Hindlimb muscle (tissue), 1 donor: Measurements from ENCODE around the gene FUT8. TPM values are rescaled to one million over a fixed set of nuclear protein-coding genes. Genes with fewer than 3 reads are reported as not detected.
"Not testable (repeated sequence)": the region's sequence is repeated elsewhere in the genome, so short reads cannot be mapped to it uniquely, and the experiment has no call there.

Experiments used
- DNase-seq: peaks from one replicate; pipeline ENCODE4 v3.0.0-alpha.2; 2013
- polyA plus RNA-seq: library from polyadenylated mRNA; unstranded; fragments of 120-200 nt; gene quantifications from one replicate; pipeline ENCODE4 v1.2.1, GENCODE V29; 2013; ENCODE audit not compliant: insufficient read length

FUT8 gene
- polyA plus RNA-seq, 1 donor: 10.1 TPM

DNA sequence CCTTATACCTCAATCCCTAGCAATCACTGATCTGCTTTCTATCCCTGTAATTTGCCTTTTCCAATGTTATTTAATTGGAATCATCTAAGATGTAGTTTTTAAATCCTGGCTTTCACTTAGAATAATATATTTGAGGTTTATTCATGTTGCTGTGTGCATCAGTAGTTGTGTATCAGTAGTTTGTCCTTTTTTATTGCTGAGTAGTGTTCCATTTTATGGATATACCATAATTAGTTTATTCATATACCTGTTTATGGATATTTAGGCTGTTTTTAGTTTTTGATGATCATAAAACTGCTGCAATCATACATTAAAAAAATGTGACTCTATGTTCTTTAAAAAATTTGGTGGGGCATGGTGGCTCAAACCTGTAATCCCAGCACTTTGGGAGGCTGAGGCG is 43.7 kb downstream of the FUT8 start:
- DNase-seq: no peak

DNA sequence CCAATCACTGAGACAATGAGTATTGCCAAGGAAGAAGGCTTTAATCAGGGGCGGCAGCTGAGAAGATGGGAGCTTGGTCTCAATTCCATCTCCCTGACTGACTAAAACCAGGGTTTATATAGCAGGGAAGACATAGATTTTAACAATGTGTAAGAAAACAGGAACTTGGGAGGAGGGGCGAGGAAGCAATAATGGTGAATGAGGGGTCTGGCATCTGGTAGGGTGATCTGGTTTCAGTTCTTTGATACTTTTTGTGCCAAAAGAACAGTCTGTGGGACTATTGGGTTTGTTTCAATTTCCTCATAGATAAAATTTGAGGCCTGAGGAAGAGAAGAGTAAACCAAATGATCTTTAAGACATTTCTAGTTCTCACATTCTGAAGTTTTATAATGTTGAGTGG is 49.2 kb downstream of the FUT8 start:
- DNase-seq: no peak

DNA sequence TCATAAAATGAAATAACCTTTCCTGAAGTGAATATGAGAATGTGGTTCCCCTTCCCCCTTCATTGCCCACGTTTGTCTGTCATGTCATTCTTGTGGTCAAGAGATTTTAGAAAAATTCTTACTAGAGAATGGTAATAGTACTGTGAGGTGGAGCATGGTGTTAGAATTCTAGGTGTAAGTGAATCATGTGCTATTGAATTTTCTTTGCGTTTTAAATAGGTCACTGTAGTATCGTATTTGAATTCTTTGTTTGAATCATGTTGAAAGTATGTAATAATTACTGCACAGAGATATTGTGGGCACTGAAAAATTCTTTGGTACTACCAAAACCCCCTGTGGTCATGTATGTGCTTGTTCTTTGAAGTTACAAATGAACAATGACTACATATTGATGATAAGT is 49.9 kb downstream of the FUT8 start:
- DNase-seq: no peak

DNA sequence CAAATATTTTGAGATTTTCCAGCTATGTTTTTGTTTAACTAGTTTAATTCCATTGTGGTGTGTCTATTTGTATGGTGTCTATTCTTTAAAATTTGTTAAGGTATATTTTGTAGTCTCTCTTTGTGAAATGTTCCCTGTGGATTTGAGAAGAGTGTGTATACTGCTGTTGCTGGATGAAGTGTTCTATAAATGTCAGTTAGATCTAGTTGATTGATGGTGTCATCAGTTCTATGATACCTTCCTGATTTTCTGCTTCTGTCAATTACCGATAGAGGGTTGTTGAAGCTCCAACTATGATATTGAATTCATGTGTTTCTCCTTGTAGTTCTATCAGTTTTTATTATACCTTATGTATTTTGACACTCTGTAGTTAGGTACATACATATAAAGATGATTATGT is 53.1 kb downstream of the FUT8 start:
- no peak for DNase-seq

DNA sequence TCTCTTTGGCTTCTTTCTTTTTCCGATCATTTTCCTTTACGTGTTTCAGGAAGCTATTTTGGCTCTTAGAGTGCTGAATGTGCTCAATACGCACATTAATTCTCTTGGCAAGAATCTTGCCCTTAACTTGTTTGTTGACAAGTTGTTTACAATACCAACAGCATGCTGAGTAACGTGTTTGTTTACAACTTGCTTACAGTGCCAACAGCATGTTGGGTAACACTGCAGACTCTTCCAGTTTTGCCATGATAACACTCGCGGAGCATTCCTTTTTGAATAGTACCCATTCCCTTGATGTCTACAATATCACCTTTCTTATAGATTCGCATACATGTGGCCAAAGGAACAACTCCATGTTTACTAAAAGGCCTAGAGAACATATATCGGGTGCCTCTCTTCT is 55.4 kb downstream of the FUT8 start:
- DNase-seq: not testable (repeated sequence)

DNA sequence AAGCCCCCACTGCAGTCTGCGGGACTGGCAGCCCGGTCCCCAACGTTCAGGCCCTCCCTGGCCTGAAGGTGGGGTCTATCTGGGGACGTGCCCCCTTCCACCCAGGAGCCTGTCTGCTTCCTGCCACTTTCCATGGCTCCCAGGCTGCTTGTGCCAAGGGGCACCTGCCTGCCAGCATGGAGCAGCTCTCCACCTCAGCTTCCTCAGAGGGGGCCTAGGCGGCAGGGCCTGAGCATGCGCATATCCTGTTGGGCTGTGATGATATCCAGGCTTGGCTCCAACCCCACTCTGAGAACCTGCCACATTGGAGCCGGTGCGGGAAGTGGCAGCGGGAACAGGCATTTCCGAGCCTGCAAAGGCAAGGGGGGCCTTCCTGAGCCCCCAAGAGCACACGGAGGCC is 57.4 kb downstream of the FUT8 start:
- DNase-seq: no peak

DNA sequence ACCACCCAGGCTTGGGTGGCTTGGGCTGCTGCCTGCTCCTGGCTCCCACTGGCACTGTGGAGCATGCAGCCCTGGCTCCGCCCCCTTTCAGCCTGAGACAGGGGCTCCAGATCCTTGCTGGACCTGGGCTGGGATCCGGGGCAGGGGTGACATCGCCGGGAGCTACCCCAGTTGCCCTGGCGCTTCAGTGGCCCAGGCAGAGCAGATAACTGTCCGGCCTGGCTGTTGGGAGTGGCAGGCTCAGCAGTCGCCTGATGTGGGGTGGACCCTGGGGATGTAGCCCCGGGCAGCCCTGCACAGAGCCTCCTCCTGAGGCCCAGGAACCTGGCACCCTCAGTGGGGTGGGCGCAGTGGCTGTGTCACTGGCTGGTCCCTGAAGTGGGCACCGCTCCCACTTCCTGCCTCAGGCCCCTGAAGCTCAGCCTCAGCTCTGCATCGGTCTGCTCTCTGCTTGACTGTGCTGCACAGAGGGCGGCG is 57.9 kb downstream of the FUT8 start:
- DNase-seq: no peak

DNA sequence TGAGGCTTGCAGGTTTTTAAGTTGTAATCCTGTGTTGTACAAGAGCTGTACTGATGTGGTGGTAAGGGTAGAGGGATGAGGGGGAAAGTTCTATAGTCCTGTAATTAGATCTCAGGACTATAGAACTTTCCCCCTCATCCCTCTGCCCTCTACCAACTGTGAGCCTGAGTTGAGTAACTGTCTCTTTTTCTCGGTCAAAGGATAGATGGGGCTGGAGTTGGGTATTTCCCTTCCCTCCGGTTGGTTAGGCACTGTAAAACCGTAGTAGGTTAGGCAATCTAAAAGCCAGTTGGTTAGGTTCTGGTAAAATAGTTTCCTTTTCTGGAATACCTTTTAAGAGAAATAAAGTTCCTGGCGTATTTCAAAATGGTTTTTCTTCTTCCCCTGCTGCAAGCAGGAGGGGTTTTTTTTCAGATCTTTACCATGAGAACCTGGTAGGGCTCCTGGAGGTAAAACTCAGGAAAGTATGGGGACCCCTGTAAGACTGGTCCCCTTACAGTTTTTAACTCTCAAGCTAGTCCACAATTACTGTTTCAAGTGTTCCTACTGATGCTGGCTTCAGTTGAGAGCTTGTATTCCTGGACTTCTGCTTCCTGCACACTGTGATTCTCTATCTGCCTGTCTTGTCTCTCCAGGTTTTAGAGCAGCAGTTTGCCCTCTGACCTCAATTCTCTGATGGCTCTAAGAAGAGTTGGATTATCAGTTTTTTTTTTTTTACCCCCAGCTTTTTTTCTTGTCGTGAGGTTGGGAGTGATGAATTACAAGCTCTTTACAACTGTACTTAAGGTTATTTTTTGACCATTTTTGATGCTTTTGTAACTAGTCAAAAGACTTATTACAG is 58.7 kb downstream of the FUT8 start:
- no peak for DNase-seq

DNA sequence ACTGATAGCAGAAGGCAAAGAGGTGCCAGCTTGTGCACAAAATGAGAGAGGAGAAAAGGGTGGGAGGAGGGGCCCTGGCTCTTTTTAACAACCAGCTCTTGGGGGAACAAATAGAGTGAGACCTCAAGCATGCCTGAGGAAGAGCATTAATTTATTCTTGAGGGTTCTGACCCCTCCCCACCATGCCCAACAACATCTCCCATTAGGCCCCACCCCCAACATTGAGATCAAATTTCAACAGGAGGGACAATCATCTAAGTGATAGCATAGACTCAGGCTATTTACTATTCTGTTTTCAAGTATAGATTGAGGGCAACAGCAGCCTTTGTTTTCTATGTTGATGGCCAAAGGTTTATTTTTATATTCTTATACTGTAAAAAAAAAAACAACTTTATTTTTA is 59.7 kb downstream of the FUT8 start:
- DNase-seq: no peak

DNA sequence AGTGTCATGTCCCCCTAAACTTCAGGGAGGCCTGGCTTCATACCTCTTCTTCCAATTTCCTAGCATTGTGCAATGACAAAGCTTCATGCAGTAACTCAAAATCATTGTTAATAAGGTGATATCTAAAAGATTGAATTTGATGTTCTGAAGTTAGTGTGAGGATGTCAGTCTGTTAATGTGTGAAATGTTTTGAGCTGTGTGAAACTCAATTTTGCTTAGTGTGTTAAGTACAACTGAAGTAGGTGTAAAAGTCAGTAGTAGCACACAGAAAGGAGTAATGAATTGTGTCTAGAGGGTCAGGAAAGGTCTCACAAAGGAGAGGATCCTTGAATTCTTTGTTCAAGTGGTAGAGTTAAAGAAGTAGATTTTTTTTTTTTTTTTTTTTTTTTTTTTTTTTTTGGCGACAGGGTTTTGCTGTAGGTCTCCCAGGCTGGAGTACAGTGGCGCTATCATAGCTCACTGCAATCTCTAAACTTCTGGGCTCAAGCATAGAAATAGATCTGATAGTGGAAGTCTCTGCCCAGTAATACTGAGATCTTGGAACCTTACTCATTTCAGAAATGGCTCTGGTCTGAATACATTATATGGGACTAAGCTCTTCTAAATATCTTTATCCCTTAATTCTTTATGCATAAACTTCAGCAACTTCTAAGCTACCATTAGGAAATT is 63.9 kb downstream of the FUT8 start:
- no peak for DNase-seq

DNA sequence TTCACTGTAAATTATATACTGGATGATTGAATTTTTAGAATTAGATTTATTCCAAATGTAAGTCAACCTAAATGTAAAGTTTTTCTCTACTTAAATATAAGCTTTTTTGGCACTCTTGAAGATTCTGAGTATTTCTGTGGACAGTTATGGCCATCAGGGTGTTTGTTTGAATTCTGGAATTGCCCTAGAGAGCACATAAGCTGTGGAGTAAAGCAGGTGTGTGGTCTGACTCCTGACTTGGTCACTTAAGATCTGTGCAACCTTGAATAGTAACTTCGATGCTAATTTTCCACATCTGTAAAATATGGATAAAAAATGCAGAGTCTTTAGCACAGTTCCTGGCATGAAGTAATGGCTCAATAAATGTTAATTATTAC is 64.4 kb downstream of the FUT8 start:
- no peak for DNase-seq

DNA sequence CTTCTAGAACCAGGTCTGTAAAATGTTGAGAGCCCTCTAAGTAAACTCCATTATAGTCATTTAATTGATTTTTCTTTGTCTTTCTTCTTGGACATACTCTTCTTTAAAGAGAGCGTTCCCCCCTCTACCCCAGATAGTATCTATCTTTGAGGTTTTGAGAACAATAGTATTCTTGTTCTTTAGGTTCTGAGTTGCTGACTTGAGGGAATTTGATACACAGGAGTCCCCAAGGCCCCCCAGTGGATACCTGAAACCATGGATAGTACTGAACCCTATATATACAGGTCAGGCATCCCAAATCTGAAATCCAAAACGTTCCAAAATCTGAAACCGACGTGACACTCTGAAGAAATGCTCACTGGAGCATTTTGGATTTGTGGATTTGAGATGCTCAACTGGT is 65.5 kb downstream of the FUT8 start:
- no peak for DNase-seq

DNA sequence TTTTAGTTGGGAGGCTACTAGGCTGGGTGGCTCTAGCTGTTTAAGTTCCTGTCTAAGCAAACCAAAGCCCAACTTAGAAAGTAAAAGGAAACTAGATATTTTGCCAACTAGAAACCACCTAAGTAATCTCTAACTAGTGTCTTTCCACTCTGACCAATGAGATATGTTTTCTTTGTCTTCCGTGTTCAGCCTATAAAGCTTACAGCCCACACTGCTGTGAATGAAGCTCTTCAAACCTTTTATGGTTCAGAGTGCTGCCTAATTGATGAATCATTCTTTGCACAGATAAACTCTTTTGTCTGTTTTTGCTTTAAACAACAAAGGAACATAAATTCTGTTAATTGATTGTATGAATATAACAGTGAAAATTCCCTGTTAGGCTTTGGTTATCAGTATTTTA is 66.1 kb downstream of the FUT8 start:
- DNase-seq: no peak

DNA sequence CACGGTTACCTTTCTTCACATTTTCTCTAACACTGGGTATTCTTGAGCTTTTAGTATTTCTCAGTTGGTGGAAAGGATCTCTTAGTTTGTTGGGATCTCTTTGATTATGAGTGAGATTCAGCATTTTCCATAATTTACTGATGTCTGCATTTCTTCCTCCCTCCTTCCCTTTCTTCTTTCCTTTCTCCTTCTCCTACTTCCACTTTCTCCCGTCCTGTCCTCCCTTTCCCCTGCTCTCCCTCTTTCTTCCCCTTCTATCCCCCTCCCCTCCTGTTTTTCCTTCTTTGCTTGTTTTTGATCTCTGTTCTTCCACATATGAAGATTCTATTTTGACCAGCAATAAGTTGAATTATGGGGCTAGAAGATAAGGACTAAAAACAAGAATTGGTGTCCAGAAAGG is 66.9 kb downstream of the FUT8 start:
- no peak for DNase-seq

DNA sequence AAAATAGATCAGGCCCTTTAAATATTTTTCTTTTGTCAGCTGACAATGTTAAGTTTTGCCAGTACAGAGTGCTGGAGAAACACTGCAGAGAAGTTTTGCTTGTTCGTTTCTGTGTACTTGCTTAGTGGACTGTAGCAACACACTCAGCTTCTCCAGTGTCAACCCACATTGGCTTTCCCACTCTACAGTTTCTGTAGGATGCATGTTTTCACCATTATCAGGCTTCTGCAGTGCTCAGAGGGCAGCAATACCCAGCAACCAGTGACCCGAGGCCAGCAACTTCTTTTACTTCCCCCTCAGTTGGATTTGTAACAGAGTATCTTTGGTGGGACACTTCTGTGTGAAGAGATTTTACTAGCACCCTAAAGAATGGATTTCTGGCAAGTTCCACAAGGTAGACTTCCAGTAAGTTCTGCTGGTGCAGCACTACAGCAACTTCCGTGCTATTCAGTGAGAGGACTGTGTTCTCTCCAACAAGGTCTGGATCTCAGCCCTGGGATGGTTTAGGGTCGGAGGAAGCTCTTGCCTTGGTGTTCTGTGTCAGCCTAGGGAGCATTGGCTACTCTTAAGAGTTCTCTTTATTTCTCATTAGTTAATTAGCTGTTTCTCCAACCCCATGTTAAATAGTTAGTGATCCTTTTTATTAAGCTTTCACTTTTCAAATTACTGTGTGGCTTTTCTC is 70.4 kb downstream of the FUT8 start:
- DNase-seq: no peak

DNA sequence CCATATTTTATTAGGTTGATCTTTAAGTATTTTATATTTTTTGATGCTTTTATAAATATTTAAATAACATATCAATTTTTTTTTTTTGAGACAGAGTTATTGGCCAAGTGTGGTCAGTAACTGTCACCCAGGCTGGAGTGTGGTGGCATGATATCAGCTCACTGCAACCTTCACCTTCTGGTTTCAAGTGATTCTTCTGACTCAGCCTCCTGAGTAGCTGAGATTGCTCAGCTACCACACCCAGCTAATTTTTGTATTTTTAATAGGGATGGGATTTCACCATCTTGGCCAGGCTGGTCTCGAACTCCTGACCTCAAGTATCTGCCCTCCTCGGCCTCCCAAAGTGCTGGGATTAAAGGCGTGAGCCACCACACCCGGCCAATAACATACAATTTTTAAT is 71.1 kb downstream of the FUT8 start:
- DNase-seq: no peak

DNA sequence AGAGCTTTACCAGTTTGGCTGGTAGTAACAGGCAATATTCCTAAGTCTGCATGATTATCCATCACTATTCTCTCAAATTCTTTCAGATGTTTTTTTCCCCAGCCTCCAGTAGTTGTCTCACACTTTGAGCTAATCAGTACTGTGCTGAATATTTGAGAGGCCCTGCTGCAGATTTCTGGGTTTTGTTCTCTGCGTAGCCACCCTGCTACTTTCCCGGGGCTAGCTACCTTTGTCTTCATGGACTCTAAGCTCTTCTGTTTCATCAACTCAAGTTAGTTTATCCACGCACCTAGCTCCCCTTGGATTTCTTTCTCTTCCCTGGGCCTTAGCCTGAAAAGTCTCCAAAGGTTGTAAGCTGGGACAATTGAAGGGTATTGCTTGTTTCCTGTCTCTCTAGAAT is 73.0 kb downstream of the FUT8 start:
- DNase-seq: no peak

DNA sequence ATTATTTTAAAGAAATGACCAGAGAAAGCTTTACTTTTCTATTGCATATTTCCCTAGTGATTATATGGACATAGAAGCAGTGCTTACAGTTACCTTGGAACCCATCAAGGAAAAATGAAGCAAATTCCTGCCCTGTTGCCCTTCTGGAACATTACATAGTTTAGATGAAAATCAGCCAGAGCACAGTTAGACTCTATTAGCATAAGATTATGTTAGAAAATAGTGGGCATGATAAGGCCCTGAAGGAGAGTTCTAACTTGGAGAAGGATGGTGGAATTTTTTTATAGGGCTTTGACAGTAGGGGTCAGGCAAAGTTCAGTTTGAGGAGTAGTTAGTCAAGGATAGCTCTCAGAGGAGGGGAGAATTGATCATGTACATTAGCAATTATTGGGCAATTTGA is 74.3 kb downstream of the FUT8 start:
- no peak for DNase-seq

DNA sequence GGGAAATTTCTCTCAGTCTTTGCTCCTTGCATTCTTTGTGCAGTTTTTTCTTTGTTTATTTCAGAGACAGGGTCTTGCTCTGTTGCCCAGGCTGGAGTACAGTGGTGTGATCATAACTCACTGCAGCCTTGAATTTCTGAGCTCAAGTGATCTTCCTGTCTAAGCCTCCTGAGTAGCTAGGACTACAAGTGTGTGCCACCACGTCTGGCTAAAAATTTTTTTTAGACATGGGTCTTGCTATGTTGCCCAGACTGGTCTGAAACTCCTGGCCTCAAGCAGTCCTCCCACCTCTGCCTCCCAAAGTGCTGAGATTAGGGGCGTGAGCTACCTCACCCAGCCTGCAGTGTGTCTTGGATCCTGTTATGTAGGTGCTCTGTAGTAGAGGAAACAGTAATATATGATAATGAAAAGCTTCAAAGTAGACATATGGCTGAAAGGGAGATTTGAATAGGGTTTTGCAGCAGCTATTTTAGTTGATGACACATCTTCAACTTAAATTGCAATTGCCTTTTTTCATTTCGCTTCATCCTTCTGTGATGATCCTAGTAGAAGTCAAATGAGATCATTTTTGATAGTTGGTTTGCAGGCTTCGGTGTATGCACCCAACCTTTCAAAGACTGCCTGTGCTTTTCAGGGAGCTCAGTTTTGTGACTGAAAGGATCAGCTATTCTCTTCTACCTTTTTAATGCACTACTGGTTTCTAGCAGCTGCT is 75.4 kb downstream of the FUT8 start:
- DNase-seq: no peak

DNA sequence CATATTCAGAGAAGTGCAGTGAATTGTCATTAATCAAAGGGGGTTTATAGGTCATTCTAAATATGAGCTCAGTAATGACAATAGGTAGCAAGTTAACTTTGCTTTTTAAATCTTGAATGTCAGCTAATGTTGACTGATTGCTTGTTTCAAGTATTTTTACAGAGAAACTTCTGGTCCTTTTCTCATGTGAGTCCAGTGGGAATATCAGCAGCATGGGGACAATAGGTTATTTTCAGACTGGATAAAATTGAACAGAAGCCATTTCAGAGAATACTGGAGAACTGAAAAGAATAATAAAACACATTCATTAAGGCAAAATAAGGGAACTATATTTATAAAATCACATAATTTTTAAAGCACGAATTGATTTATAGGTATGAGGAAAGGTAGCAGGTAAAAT is 78.7 kb downstream of the FUT8 start:
- DNase-seq: no peak

DNA sequence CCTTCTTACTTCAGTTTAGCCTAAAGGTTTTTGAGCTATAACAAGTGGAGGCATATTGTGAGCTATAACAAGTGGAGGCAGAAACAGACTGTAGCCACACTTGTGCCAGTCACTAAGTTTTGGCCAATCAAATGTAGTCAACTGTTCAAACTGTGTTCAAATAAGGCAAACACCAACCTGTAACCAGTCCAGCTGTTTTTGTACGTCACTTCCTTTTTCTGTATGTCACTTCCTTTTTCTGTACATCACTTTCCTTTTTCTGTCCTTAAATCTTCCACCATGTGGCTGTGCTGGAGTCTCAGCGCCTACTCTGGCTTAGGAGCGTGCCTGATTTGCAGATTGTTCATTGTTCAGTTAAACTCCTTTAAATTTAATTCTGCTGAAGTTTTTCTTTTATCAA is 79.7 kb downstream of the FUT8 start:
- no peak for DNase-seq

DNA sequence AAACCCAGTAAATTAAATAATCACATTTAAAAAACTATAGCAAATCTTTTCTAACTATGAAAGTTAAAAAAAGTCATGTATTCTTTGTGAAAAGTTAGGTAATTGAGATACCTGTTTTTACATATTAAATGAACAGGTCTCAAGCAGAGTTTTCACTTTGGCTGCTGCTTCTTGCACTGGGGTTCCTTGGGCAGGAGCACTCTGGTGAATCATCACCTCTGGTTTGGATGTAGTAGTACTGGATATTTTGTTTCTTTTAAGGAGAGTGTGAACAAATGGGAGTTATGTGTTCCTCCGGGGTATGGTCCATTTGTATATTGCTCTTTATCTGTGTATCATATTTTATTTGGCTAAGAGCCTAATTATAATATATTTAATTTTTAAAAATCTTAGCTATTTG is 82.7 kb downstream of the FUT8 start:
- DNase-seq: no peak
